Lower leg skin (tissue), 4 donors: Measurements from ENCODE around the gene ZDHHC14. TPM values are rescaled to one million over a fixed set of nuclear protein-coding genes. Genes with fewer than 3 reads are reported as not detected.

Experiments used
- DNase-seq, 2 donors: peaks; one replicate each; pipeline ENCODE4 v3.0.0-alpha.2; 2019; ENCODE audit warnings: low spot score in 2 of 2
- H3K4me3 ChIP-seq: fragments of 200-600 bp; sonication (generic); 2 replicates; pipeline ENCODE4 v1.5.1; 2017; ENCODE audit warnings: mild to moderate bottlenecking, low read depth; ENCODE audit not compliant: poor library complexity, severe bottlenecking
- CTCF ChIP-seq, 3 donors: fragments of 450-650 bp; IDR thresholded peaks; one replicate each; pipeline ENCODE4 v1.5.1; 2016; ENCODE audit warnings: antibody characterized with exemption in 3 of 3, mild to moderate bottlenecking in 3 of 3, moderate library complexity in 2 of 3
- POLR2A ChIP-seq, 2 donors: fragments of 450-650 bp; IDR thresholded peaks; one replicate each; pipeline ENCODE4 v1.6.1; 2016 to 2017; ENCODE audit warnings: antibody characterized with exemption in 2 of 2, mild to moderate bottlenecking in 1 of 2, moderate library complexity in 1 of 2
- WGBS, 2 donors: methylation state at CpG; one replicate each; pipeline ENCODE4 v1.1.5; 2018; 5-methylcytosine and 5-hydroxymethylcytosine counted together
- intact Hi-C: fragments of 100-400 bp; cut with DNase I; formaldehyde crosslinking; loops from one replicate; pipeline ENCODE4 v1.15.0; 2023; ENCODE audit warnings: low total_unique reads
- total RNA-seq, 4 donors: library from RNA; depleted of rRNA; stranded (reverse); fragments of >200 nt; gene quantifications; one replicate each; pipeline ENCODE4 v1.1.0, GENCODE V29; 2016

Gene ZDHHC14
- total RNA-seq, 4 donors from 2014 or later, result 4.5 to 8.3 (median 6.1) TPM

GRCh38 chr6:157500022-157500421, 119.0 kb downstream of the ZDHHC14 start:
- no peak overlapping the region for H3K4me3 ChIP-seq
- 90 to 91% methylated on average over 1 of the region's 1 CpG for WGBS, 2 donors
- intact Hi-C loops, result no loop called here
- no peak for DNase-seq
- TF ChIP-seq POLR2A (IDR thresholded peaks at IDR 0.05), result no peak
- TF ChIP-seq CTCF (IDR thresholded peaks at IDR 0.05), result no peak

GRCh38 chr6:157503018-157503747, 122.2 kb downstream of the ZDHHC14 start:
- peak in 1 of 2 donors; percentile 78 for DNase-seq
- WGBS, 2 donors, result 81 to 87% methylated on average over 6 of the region's 6 CpGs
- no peak for TF ChIP-seq POLR2A (IDR thresholded peaks at IDR 0.05)
- TF ChIP-seq CTCF (IDR thresholded peaks at IDR 0.05), result no peak
- intact Hi-C loops, result no loop called here
- no peak overlapping the region for H3K4me3 ChIP-seq

- H3K4me3 ChIP-seq, result no peak overlapping the region
- no peak for DNase-seq
- intact Hi-C loops, result no loop called here
- TF ChIP-seq CTCF (IDR thresholded peaks at IDR 0.05) (no peak), POLR2A (IDR thresholded peaks at IDR 0.05) (no peak)
- 94 to 95% methylated on average over 3 of the region's 3 CpGs for WGBS, 2 donors
Measured at GRCh38 chr6:157505912-157506491, 125.0 kb downstream of the ZDHHC14 start.

GRCh38 chr6:157510323-157511188, 129.6 kb downstream of the ZDHHC14 start:
- H3K4me3 ChIP-seq, result no peak overlapping the region
- no peak for DNase-seq
- intact Hi-C loops, result no loop called here
- TF ChIP-seq CTCF (IDR thresholded peaks at IDR 0.05), result no peak
- WGBS, 2 donors, result 90 to 93% methylated on average over 24 of the region's 24 CpGs

- no peak overlapping the region for H3K4me3 ChIP-seq
- WGBS, 2 donors, result 94 to 96% methylated on average over 16 of the region's 16 CpGs
- TF ChIP-seq CTCF (IDR thresholded peaks at IDR 0.05), result no peak
- TF ChIP-seq POLR2A (IDR thresholded peaks at IDR 0.05), result no peak
- no peak for DNase-seq
- intact Hi-C loops, result no loop called here
Measured at GRCh38 chr6:157511682-157512381, 130.8 kb downstream of the ZDHHC14 start.
